GM12801 (cell line): ENCODE results near the gene RPS6KA5.

ENCODE experiments used
- TF ChIP-seq, protein P1 (sequence below): IDR thresholded peaks from one replicate; pipeline ENCODE4 v1.5.1; 2011; ENCODE audit warnings: control low read depth; ENCODE audit not compliant: insufficient read length; ENCODE audit errors: extremely low read depth

RPS6KA5 gene

GRCh38 chr14:90810806-90811205 lies 249.6 kb downstream of the RPS6KA5 start:
- TF ChIP-seq, protein P1, sequence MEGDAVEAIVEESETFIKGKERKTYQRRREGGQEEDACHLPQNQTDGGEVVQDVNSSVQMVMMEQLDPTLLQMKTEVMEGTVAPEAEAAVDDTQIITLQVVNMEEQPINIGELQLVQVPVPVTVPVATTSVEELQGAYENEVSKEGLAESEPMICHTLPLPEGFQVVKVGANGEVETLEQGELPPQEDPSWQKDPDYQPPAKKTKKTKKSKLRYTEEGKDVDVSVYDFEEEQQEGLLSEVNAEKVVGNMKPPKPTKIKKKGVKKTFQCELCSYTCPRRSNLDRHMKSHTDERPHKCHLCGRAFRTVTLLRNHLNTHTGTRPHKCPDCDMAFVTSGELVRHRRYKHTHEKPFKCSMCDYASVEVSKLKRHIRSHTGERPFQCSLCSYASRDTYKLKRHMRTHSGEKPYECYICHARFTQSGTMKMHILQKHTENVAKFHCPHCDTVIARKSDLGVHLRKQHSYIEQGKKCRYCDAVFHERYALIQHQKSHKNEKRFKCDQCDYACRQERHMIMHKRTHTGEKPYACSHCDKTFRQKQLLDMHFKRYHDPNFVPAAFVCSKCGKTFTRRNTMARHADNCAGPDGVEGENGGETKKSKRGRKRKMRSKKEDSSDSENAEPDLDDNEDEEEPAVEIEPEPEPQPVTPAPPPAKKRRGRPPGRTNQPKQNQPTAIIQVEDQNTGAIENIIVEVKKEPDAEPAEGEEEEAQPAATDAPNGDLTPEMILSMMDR: no peak

DNA sequence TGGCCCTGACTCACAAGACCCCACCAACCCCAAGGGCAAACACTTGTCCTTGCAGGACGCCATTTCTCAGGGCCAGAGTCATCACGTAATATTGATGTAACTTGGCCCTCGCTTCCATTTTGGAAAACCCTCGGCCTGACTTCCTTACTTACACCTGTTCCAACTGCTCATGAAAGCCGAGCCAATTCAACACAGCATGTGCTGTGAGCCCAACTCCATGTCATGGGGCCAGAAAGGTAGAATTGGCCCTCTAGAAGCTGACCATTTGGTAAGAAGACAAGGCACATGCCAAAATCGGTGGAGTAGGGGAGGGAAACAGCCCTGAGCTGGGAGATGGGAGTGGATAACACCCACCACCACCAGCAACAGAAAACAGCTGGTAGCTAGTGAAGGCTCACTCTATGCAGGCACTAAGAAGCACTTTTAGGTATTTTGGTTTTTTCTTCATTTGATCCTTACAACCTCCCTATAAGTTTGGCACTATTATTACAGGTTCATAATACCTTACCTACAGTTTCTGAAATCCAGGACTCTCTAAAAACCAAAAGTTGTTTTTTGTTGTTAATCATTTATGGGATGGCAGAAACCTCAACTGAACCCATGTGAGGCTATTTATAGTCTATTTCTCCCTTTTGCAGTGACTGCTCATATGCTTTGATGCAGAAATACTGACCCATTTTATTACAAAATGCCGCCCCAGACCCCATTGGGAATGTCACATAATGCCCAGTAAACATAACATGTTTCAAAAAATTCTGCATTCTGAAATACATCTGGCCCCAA lies 250.7 kb downstream of the RPS6KA5 start:
- TF ChIP-seq, protein P1: no peak

DNA sequence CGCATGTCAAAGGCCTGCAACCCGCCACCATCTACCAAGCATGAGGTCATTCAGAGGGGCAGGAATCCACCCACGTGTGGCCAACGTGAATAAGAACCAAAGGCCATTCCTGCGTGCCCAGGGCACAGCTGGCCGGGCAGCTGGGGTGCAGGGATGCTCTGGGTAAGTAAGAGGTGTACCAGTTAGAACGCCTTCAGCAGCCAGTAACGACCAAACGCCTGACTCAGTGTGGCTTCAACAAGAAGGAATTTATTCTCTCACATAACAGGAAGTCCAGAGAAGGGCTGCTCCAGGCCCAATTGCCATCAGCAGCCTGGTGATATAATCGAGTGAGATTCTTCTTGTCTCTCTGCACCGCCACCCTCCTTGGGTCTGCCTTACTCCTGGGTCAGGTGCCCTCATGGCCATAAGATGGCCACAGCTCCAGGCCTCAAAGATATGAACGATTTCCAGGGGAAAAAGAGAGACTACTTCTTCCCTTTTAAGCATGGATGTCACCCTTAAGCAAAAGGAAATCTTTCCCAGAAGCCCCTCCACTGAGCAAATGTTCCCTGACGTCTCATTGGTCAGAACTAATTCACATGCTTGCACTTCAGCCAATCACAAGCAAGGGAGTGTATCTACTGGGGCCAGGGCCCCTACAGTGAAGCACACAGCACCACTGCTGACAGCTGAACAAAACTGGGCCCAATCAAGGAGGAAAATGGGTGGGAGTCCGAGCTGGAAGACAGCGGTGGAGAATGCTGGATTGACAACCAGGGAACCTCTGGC lies 251.5 kb downstream of the RPS6KA5 start:
- TF ChIP-seq, protein P1: no peak

GRCh38 chr14:90807060-90807459 lies 253.4 kb downstream of the RPS6KA5 start:
- TF ChIP-seq, protein P1: no peak

DNA sequence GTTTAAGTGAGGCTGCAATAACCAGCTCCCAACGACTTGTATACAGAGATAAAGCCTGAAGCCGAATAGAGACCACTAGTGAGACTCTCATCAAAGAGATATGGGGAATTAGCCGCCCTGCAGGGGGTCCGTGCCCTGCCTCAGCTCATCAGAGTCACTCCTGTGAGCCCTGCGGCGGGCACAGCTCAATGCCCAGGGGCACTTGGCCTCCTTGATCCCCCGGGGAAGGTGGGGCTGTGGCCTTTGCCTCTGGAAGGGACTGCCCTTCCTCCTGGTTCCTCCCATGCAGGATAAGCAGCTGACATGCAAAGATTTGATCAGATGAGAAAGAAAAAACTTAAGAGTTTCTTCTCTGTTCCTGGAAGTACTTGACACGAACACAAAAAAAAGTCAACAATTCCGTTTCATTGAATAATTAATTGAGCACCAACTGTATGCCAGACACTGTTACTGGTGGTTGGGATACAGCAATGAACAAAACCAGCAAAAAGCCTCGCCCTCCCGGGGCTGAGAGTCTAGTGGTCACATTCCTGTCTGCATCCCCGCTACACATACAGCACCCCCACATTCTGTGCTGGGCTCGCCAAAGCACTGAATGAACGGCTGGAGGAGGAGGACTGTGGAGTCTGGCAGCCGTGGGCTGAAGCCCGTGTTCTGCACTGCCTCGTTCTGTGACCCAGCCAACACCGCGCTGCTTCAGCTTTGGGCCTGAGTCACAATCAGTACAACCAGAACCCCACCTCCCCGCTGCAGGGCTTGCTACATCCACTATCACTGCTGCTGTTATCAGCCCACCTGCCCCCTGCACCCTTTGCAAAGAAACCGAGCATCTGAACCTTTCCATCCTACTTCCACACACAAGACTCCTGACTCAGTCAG lies 254.5 kb downstream of the RPS6KA5 start:
- TF ChIP-seq, protein P1: no peak

DNA sequence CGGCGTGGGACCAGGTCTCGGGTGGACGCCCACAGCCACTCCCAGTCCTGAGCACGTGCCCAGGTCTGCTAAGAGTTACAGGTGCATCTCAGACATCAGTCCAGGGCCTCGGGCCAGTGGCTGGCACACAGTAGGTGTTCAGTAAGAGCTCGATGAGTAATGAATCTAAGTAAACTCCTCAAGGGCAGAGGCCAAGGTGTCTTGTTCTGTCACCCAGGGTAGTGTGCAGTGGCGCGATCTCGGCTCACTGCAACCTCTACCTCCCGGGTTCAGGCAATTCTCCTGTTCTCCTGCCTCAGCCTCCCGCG lies 255.4 kb downstream of the RPS6KA5 start:
- TF ChIP-seq, protein P1: no peak
